Measurements from ENCODE around the gene EMID1.
"Not testable (repeated sequence)": the region's sequence is repeated elsewhere in the genome, so short reads cannot be mapped to it uniquely, and the experiment has no call there.

The EMID1 gene

GRCh38 chr22:29231971-29232959 lies 26.6 kb downstream of the EMID1 start:
- no peak for DNase-seq

- DNase-seq = no peak
Observed at GRCh38 chr22:29233277-29233877, 27.7 kb downstream of the EMID1 start.

GRCh38 chr22:29240481-29240880 lies 34.8 kb downstream of the EMID1 start:
- not testable (repeated sequence) for DNase-seq

GRCh38 chr22:29243874-29244446 lies 38.3 kb downstream of the EMID1 start:
- DNase-seq = no peak

- no peak for DNase-seq
Observed at GRCh38 chr22:29244785-29245625, 39.3 kb downstream of the EMID1 start.

- DNase-seq = peak; percentile 65
Observed at GRCh38 chr22:29245626-29246385, 40.1 kb downstream of the EMID1 start.

- DNase-seq = not testable (repeated sequence)
Observed at GRCh38 chr22:29247891-29248290, 42.2 kb downstream of the EMID1 start.

- no peak for DNase-seq
Observed at GRCh38 chr22:29251265-29251664, 45.6 kb downstream of the EMID1 start.

GRCh38 chr22:29251981-29252911 lies 46.5 kb downstream of the EMID1 start:
- DNase-seq = no peak

- DNase-seq = no peak
Observed at GRCh38 chr22:29253561-29254285, 48.0 kb downstream of the EMID1 start.

- no peak for DNase-seq
Observed at GRCh38 chr22:29254286-29254660, 48.6 kb downstream of the EMID1 start.

GRCh38 chr22:29255064-29255621 lies 49.4 kb downstream of the EMID1 start:
- no peak for DNase-seq

- no peak for DNase-seq
Observed at GRCh38 chr22:29256606-29257325, 51.1 kb downstream of the EMID1 start.

- DNase-seq = no peak
Observed at GRCh38 chr22:29257751-29258181, 52.1 kb downstream of the EMID1 start.

- no peak for DNase-seq
Observed at GRCh38 chr22:29258407-29259252, 52.9 kb downstream of the EMID1 start.

GRCh38 chr22:29259253-29259899 lies 53.7 kb downstream of the EMID1 start:
- DNase-seq = no peak

- no peak for DNase-seq
Observed at GRCh38 chr22:29260031-29260560, 54.4 kb downstream of the EMID1 start.

Measured in activated CD4-positive, alpha-beta T cell treated with anti-CD3 and anti-CD28 coated beads, Interleukin-2, amount 50 U/mL, for 1 hour (primary cell).